ENCODE measurements around the gene NUP58.
A peak's percentile ranks its signal among the peaks of the same experiment; 100 is the strongest.
"Not testable (repeated sequence)": the region's sequence is repeated elsewhere in the genome, so short reads cannot be mapped to it uniquely, and the experiment has no call there.

Gene NUP58

DNA sequence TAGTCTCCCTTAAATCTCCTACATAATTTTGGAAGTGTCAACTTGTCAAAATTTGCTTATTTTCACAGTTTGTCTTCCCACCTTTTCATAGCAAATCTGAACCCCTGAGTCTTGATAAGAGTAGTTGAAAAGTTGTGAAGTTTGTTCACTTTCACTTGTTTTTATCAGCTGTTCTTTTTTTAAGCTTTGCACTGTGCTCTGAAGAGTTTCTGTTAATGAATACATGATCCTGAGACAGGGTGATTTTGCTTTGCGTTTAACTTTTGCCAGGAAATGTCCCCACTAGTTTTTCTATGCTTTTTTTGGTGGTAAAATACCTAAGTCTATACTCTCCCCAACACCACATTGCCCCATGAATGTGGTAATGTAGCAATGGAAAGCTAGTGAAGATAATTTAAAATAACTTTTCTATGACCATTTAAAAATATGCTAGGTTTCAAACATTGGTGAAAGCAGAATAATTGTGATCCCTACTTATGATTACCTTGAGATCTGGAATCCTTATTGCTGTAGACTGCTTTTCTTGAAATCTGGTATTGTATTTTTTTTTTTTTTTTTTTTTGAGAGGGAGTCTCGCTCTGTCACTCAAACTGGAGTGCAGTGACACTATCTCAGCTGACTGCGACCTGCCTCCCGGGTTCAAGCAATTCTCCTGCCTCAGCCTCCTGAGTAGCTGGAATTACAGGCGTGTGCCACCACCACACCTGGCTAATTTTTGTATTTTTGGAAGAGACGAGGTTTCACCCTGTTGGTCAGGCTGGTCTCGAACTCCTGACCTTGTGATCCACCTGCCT, 5.4 kb downstream of the NUP58 start:
- DNase-seq: no peak

DNA sequence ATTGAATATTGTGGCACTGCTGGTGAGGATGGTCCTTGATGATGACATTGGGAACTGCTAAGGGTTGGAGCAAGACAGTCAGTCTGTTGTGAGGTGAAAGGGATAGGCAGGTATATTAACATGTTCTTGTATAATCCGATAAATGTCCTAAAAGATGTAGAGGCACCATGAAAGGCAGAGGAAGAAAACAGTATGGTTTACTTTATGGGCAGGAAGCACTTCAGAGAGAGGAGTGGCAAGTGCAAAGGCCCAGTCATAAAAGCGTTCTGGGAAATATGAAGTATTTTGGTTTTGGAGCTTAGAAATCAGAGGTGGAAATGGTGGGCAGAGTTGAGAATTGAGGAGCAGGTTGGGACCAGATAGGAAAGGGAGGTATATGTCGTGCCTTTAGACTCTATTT, 9.5 kb downstream of the NUP58 start:
- DNase-seq: no peak

DNA sequence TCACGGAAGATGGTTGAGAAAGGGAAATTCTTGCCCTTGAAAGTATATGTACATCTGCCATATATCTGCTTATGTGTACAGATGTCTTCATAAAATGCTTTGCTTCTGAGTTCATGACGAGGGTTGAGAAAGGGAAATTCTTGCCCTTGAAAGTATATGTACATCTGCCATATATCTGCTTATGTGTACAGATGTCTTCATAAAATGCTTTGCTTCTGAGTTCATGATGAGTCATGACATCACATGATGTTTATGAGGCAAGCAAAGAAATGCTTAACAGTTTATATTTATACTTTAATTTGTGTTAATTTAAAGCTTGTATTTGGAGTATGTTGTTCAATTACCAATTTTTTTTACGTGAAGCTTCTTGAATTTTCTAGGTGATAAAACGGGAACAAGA, 17.5 kb downstream of the NUP58 start:
- DNase-seq: not testable (repeated sequence)

DNA sequence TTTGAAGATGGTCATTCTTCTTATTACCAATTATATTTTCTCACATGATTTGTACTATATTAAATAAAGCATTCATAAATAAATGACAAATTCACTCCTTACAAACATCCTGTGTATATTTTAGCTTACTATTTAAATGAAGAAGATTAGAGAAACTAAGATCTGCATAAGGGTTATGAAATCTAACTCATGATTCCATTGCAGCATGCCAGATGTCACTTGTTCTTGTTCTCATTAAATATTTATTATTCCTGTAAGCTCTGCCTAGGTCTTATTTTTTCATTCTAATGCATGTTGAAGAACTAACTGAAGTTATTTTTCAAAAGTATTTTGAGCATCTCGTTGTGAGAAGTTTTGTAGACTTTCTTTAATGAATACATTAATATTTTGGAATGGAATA, 18.3 kb downstream of the NUP58 start:
- no peak for DNase-seq

DNA sequence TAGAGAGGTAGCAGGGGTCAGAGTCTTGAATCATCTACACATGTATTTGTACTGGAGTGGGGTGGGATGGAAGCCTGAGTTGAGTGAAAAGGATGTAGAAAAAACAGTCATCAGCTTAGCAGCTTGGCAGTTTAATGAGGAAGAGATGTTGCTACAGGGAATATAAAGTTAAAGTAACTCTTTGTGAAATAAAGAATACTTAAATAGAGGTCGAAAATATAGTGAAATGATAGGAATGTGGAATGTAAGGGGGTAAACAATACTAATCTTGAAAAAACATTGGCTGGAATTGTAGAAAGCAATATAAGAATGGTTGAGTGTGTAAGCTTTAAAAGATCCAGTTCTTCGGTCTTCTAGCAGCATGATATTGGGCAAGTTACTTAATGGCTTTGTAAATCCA, 22.7 kb downstream of the NUP58 start:
- no peak for DNase-seq

DNA sequence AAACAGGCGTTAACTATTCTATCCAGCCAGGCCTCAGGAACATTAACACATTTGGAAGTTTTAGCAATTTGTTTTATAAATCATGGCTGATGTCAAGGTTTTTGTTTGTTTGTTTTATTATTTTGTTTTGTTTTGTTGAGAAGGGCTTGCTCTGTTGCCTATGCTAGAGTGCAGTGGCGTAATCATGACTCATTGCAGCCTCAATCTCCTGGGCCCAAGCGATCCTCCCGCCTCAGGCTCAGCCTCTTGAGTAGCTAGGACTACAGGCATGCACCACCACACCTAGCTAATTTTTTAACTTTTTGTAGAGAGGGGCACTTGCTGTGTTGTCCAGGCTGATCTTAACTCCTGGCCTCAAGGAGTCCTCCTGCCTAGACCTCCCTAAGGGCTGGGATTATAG, 28.3 kb downstream of the NUP58 start:
- DNase-seq: no peak

DNA sequence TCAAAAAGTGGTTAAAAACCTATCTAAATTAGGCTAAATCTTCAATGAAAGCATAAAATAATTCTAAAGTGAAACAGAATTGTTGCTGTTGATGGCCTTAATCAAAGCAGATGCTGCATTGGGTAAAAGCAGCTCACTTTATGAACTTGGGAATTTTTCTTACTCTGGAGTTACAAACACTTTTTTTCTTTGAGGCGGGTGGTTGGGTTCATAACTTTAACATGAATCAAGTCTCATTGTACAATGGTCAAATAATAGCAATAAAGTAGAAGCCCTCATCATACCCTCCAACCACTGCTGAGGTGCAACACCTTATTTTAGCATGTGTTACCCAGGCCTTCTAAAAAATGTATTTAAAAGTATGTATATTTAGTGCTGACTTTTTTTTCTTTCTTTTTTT, 29.1 kb downstream of the NUP58 start:
- DNase-seq: no peak

DNA sequence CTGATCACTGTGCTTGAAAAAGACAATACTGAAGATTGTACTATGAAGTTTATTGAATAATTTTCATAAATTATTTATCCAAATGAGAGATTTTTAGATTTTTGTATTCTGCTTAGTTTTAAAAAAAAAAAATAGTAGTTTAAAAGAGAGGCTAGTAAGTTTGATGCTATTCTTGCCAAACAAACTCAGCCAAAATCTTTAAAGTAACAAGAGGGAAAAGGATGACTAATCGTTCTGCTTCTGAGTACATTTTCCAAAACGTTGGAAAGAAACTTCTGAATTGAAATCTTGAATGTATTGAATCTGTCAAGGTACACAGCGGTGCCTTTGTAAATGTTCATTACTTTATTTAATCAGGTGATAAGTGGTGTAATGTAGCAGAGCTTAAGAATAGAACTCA, 34.4 kb downstream of the NUP58 start:
- DNase-seq: no peak

DNA sequence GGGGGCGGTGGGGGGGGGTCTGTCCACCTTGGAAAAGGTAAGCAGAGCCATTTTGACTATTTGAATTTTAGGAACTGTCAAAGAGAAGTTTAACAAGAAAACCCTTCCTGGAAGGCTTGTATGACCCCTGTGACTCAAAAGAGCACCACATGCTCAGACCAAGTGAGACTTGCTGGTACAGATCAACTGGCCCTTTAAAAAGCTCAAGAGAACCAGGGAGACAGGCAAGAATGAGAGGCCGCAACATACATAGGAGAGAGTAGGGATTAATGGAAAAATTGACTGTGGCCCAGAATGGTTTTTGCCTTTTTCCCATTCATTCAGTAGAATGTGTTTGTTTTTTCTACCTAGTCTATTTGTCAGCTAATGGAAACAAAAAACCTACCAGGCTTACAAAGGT, 44.2 kb downstream of the NUP58 start:
- DNase-seq: no peak

DNA sequence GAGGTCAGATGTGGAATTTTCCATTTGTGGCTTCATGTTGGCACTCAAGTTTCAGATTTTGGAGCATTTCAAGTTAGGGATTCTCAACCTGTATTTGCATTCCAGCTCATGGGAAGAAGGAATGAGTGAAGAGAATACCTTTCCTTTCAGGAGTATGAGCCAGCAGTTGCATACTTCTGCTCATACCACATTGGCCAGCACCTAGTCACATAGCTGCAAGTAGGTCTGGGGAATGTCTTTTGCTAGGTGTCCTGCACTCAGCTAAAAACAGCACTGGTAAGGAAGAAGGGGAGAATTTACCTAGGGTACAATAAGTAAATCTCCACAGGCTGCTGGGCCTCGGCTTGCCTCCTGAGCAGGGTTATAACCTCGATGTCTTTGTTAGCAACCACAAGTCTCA, 45.7 kb downstream of the NUP58 start:
- no peak for DNase-seq

DNA sequence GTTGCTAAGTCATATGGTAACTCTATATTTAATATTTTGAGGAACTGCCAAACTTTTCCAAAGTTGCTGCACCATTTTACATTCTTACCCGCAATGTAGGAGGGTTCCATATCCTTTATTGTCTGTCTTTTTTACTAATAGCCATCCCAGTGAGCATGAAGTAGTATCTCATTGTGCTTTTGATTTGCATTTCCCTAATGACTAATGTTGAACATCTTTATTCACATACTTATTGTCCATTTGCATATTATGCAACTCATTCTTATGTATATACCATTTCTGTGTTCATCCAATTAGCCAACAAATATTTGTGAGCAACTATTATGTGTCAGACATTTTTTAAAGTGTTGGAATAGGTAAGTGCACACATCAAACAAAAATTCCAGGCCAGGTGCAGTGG, 50.0 kb downstream of the NUP58 start:
- DNase-seq: no peak

DNA sequence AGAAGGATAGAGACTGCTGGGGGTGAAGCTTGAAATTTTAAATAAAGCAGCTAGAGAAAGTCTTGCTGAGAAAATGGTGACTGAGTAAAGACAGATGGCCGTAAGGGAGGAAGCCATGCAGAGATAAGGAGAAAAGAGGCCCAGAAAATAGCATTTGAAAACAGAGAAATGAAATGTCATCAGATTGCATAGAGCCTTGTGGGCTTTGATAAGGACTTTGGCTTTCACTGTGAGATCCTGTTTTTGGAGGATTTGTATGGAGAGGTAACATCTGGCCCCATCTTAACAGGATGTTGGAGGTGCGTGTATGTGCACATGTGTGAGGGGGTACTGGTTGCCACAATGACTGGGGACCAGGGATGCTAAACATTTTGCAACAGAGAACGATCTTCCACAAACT, 50.8 kb downstream of the NUP58 start:
- no peak for DNase-seq

DNA sequence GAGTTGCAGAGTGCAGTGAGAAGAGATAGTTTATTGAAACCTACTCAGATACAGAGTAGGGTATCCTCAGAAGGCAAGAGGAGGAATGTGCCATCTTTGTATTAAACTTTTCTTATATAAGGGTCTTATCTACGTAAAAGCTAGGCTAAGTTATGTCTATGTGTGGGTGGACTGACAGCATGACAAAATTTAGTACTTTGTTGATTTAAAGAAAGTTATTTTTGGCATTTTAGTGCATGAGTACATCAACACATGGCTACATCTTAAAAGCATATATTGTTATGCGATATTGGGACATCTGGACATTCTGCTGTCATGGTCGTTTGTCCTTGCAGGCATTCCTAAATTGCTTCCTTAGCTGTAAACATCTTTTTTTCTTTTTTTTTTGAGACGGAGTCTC, 51.4 kb downstream of the NUP58 start:
- no peak for DNase-seq

DNA sequence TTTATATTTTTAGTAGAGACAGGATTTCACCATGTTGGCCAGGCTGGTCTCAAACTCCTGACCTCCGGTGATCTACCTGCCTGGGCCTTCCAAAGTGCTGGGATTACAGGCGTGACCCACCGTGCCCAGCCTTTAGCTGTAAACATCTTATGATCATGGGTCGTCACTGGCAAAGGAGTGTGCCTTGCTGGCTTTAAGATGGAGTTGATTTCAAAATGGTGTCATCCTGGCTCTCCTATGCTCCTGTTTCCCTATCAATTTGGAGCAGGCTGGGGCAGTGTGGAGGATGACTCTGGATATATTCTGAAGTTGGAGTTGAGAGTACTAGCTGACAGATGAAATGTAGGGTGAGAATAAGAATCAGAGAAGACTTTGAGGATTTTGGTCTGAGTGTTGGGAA, 51.9 kb downstream of the NUP58 start:
- DNase-seq: no peak

DNA sequence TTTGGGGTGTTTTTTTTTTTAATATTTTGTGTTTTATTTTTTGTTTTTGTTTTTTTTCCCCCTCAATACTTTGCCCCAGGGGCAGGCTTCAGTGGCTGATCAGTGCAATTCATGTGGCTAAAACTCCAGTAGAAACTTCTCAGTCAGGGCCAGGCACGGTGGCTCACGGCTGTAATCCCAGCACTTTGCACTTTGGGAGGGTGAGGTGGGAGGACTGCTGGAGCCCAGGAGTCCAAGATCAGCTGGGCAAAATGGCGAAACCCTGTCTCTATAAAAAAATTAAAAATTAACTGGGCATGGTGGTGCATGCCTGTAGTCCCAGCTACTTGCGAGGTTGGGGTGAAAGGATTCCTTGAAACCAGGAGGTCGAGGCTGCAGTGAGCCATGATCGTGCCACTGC, 53.0 kb downstream of the NUP58 start:
- no peak for DNase-seq

DNA sequence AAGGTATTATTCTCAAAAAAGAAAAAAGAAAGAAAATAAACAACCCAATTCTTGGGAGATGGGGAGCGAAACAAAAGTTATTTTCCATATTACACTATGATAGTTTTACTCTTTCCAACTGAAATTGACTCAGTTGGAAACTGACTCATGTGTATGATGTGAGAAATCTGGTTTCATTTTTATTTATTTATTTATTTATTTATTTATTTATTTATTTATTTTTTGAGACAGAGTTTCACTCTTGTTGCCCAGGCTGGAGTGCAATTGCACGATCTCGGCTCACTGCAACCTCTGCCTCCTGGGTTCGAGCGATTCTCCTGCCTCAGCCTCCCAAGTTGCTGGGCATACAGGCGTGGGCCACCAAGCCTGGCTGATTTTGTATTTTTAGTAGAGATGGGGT, 59.0 kb downstream of the NUP58 start:
- not testable (repeated sequence) for DNase-seq

DNA sequence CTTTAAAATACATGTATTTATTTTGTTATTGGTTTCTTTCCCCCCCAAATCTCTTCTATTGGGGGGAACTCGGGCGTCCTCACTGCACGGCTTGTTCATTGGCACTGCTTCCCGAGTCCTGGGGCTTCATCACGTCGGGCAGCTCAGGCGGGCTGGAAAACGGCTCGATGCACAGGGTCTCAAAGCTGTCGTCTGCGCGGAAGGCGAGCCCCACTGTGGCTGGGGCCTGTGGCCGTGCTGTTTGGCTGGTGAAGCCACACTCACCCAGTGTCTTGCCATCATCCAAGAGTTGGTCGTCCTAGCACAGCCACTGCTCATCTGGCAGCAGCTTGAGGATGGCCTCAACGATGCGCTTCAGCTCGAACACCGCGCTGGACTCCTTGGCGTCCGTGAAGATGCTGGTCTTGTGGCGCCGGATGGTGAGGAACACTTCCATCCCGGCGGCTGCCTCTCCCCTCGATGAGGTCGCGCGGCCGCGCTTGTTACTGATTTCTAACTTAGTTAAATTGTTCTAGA, 64.4 kb downstream of the NUP58 start:
- DNase-seq: no peak

DNA sequence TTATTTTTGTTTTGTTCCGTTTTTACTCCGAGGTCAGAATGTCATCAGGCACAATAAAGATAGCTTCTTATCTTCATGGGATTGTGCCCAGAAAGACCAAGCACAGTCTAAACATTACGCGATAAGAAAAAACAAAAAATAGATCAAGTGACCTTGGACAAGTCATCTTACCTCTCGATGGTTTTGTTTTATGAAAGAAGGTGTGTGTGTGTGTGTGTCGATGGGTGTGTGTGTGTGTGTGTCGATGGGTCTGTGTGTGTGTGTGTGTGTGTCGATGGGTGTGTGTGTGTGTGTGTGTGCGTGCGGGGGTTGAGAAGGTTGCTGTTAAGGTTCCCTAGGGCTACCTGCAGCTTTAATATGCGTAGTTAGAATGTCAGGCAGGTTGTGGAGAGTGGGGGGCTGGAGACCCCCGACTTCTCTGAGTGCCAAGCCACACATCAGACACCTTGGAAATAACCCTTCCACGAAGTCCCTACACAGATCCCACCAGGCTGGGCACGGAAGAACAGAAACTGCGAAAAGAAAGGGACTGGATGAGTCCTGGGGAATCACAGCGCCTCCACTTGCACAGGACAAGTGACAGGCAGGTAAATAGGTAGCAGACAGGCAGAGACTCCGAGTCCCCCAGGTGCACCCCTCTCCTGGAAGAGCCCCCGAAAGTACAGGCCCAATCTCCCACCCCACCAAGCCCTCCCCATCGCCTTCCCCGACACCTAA, 69.9 kb downstream of the NUP58 start:
- DNase-seq: no peak

DNA sequence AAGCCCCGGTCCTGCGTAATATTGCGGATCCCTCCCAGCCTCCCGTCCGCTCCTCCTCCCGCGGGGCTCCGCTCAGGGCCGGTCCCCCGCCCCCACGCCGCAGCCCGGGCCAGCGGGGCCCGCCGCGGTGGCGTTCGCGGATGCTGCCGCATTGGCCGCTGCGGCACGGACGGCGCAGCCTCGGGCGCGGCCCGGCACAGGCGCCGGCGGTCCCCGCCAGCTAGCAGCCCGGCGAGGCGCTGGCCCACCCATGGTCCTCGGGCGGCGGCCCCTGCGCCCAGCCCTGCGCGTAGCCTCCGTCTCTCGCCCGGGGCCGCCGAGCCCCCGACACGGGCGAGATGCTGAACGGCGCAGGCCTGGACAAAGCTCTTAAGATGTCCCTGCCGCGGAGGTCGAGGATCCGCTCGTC, 70.5 kb downstream of the NUP58 start, which contains the start of gene ATP8A2:
Gene ATP8A2, plus strand, starts transcription at position 100 of the 409 bp plus-strand sequence. Its CDS starts 239 bp downstream, at position 339.
- DNase-seq: no peak

DNA sequence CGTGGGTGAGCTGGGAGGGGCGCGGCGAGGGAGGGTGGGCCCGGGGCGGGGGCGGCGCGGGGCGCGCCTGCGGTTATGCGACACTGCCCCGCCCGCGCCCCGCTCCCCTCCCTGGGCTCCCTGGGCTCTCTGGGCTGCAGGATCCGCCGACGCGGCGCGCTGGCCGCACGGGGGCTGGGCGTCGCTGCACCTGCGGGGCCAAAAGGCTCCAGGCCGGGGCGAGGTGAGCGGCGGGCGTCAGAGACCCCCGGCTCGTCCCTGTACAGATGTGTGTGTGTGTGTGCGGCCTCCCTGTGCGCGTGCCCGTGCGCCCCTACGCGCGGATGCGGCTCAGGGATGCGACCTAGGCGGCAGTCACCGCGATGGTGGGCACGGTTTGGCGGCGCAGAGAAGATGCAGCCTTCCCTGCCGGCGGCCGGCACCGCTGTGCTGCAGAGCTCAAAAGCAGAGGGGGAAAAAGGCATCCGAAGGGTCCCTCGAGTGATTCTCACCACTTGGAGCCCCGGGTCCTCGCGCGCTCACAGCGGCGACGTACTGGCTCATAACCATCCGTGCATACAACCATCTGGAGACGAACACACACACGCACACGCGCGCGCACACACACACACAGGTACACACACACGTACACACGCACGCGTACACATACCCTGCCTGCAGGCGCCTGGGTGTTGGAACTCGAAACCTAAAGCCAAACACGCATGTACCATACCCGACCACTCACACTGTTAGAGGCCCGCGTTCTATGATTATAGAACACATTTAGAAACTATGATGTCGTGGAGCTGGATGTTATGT, 71.1 kb downstream of the NUP58 start:
- peak in 1 of 2 donors; percentile 3 for DNase-seq

DNA sequence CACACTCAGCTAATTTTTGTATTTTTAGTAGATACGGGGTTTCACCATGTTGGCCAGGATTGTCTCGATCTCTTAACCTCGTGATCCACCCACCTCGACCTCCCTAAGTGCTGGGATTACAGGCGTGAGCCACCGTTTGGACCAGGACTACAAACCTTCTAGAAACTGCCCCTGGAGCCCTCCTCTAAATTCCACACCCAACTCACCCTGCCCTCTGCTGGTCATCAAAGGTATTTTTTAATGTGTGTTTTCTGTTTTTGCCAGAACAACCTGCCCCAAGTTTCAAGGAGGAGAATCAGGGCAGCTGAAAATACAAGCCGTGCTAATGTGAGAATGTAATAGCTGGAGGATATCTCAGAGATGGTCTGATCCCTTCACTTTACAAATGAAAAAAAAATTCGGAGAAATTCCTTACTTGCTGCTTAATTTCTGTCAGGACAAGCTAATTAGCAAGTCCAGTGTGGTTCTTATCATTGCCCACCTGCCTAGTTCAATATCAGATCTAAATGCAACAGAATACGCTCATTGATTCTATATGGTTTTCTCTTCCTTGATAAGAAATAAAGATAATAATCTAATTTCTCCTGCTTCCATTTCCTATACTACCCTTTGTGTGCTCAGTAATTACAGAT, 74.4 kb downstream of the NUP58 start:
- DNase-seq: peak; percentile 18 to 46

DNA sequence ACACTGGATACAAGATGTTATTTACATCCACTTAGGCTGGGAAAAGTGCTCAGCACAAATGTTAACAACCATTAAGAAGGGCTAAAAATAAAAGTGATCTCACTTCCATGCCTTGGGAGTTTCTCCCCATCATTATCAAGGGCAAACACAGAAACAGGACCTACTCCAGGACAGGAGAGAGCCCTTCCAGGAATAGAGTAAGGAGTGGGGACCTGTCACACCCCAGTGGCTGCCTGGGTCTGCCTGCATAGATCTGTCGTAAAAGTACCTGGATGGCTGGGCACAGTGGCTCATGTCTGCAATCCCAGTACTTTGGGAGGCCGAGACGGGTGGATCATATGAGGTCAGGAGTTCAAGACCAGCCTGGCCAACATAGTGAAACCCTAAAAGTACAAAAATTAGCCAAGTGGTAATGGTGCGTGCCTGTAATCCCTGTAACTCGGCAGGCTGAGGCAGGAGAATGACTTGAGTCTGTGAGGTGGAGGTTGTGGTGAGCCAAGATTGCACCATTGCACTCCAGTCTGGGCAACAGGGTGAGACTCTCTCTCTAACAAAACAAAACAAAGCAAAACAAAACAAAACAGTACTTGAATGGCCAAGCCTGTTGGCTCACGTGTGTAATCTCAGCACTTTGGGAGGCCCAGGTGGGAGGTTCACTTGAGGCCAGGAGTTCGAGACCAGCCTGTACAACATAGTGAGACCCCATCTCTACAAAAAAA, 76.0 kb downstream of the NUP58 start:
- no peak for DNase-seq
